ENCODE data around the gene CHN2. TPM values are rescaled to one million over a fixed set of nuclear protein-coding genes. Genes with fewer than 3 reads are reported as not detected.

The CHN2 gene
- total RNA-seq, 2 experiments from 2014 or later = 2.1 to 3.5 TPM

GRCh38 chr7:29408841-29409243, 214.3 kb downstream of the CHN2 start:
- Histone ChIP-seq H3K9me3 (ENCODE audit: control insufficient read depth in 1 of 2, insufficient read depth in 1 of 2, low read length in 2 of 2) (no peaks in the 10 kb centered on the region), H3K4me1 (ENCODE audit: insufficient read depth, low read length) (no peaks in the 10 kb centered on the region), H3K4me3 (ENCODE audit: low read length) (no peak overlapping the region), H3K36me3 (ENCODE audit: insufficient read depth, low read length) (no peaks in the 10 kb centered on the region), H3K27me3 (ENCODE audit: control insufficient read depth in 1 of 2, insufficient read depth in 2 of 2, low read length in 2 of 2) (no peaks in the 10 kb centered on the region), H3K27ac (ENCODE audit: low read depth in 1 of 2, low read length in 2 of 2) (no peak overlapping the region)
- Mint-ChIP-seq H3K27me3 (peaks cover 4% of the 10 kb centered on the region), H3K4me1 (ENCODE audit: low read depth) (no peaks in the 10 kb centered on the region), H3K4me3 (no peak overlapping the region), H3K36me3 (ENCODE audit: low read depth) (no peaks in the 10 kb centered on the region), H3K9me3 (no peaks in the 10 kb centered on the region), H3K27ac (no peak overlapping the region)
- intact Hi-C loops (cut with DNase I, micrococcal nuclease) = loop anchor here (1.0 to 5.0 kb wide), 5 partner anchors 218 to 487 kb away; no protein-coding TSS in a partner anchor
- ATAC-seq (ENCODE audit: poor library complexity) (no peak), DNase-seq (peak in 12 of 14 experiments; percentile 3 to 76 (median 31))
- CTCF ChIA-PET = interaction anchor here (0.6 to 4.5 kb wide), 10 partner anchors 12 to 486 kb away, joined by 3 to 37 read pairs (median 3); no protein-coding TSS in a partner anchor
- POLR2A ChIA-PET = interaction anchor here (1.9 kb wide), 1 partner anchor 219 kb away, joined by 6 read pairs; no protein-coding TSS in a partner anchor
- peak; percentile 89 for TF ChIP-seq CTCF (IDR thresholded peaks at IDR 0.05)

GRCh38 chr7:29410996-29411395, 216.4 kb downstream of the CHN2 start:
- no peak overlapping the region for H3K4me3 ChIP-seq (ENCODE audit: low read length)
- Mint-ChIP-seq H3K27ac (no peak overlapping the region), H3K4me1 (ENCODE audit: low read depth) (no peaks in the 10 kb centered on the region), H3K36me3 (ENCODE audit: low read depth) (no peaks in the 10 kb centered on the region), H3K4me3 (no peak overlapping the region), H3K27me3 (peaks cover 4% of the 10 kb centered on the region), H3K9me3 (no peaks in the 10 kb centered on the region)
- DNase-seq (no peak), ATAC-seq (ENCODE audit: poor library complexity) (no peak)
- no peaks in the 10 kb centered on the region for H3K9me3 ChIP-seq (ENCODE audit: control insufficient read depth in 1 of 2, insufficient read depth in 1 of 2, low read length in 2 of 2)
- ChIA-PET POLR2A (no interaction called here), CTCF (interaction anchor here (4.5 kb wide), 1 partner anchor 488 kb away, joined by 37 read pairs; no protein-coding TSS in a partner anchor)
- no peaks in the 10 kb centered on the region for H3K27me3 ChIP-seq (ENCODE audit: control insufficient read depth in 1 of 2, insufficient read depth in 2 of 2, low read length in 2 of 2)
- no peaks in the 10 kb centered on the region for H3K4me1 ChIP-seq (ENCODE audit: insufficient read depth, low read length)
- no peaks in the 10 kb centered on the region for H3K36me3 ChIP-seq (ENCODE audit: insufficient read depth, low read length)
- no peak overlapping the region for H3K27ac ChIP-seq (ENCODE audit: low read depth in 1 of 2, low read length in 2 of 2)
- intact Hi-C loops (cut with DNase I, micrococcal nuclease) = no loop called here
- TF ChIP-seq CTCF (IDR thresholded peaks at IDR 0.05) = no peak

GRCh38 chr7:29412912-29413311, 218.3 kb downstream of the CHN2 start:
- ChIA-PET POLR2A (no interaction called here), CTCF (no interaction called here)
- Mint-ChIP-seq H3K4me1 (ENCODE audit: low read depth) (no peaks in the 10 kb centered on the region), H3K4me3 (no peak overlapping the region), H3K9me3 (no peaks in the 10 kb centered on the region), H3K27ac (no peak overlapping the region), H3K36me3 (ENCODE audit: low read depth) (no peaks in the 10 kb centered on the region), H3K27me3 (peaks cover 4% of the 10 kb centered on the region)
- Histone ChIP-seq H3K4me1 (ENCODE audit: insufficient read depth, low read length) (no peaks in the 10 kb centered on the region), H3K4me3 (ENCODE audit: low read length) (no peak overlapping the region), H3K9me3 (ENCODE audit: control insufficient read depth in 1 of 2, insufficient read depth in 1 of 2, low read length in 2 of 2) (no peaks in the 10 kb centered on the region), H3K36me3 (ENCODE audit: insufficient read depth, low read length) (no peaks in the 10 kb centered on the region), H3K27ac (ENCODE audit: low read depth in 1 of 2, low read length in 2 of 2) (no peak overlapping the region), H3K27me3 (ENCODE audit: control insufficient read depth in 1 of 2, insufficient read depth in 2 of 2, low read length in 2 of 2) (no peaks in the 10 kb centered on the region)
- ATAC-seq (ENCODE audit: poor library complexity) = no peak
- no peak for TF ChIP-seq CTCF (IDR thresholded peaks at IDR 0.05)
- DNase-seq = no peak
- intact Hi-C loops (cut with DNase I, micrococcal nuclease) = no loop called here

All from CD4-positive, alpha-beta T cell (primary cell).